Measurements from ENCODE around the gene HSPH1. TPM values are rescaled to one million over a fixed set of nuclear protein-coding genes. Genes with fewer than 3 reads are reported as not detected.

The HSPH1 gene
- polyA plus RNA-seq, 1 donor (not counting 4 experiments of a cell fraction or from before 2014, with no cell fraction given) = 111 TPM

DNA sequence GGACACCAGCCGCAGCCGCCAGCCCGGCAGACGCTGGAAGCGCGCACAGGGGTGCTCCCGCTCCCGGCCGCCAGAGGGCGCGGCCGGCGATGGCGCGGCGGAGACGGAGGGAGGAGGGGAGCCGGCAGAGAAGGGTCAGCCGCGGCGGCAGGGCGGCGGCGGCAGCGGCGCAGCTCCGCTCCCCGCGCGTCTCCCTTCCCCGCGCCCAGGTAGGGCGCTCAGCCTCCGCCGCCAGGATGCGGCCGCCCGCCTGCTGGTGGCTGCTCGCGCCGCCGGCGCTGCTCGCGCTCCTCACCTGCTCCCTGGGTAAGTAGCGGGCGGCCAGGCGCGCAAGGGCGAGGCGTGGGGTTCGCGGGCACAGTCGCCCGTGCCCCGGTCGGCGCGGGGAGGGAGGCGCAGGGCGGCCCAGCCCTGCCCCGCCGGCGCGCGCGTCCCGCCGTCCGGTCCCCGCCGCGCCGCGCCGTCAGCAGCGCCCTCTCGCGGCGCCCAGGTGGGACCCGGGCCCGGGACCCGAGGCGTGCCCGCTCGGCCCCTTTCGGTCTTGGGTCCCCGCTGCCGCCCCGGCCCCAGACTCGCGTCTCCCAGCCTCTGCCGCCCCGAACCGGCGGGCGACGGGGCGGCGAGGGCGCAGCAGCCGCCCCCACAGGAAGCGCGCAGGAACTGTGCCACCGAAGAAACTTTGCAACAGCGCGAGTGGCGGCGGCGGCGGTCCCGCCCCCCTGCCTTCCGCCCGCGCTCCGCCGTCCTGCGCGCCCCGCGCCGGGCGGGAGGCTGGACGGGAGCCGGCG is 38.3 kb upstream of the HSPH1 start, which contains the start of gene B3GLCT:
Gene B3GLCT, plus strand, starts transcription at position 127 of the 788 bp plus-strand sequence. Its CDS starts 110 bp downstream, at position 237.
- DNase-seq (ENCODE audit: low read depth, low spot score) (no peak), FAIRE-seq (no peak)
- H3K9me1 ChIP-seq (ENCODE audit: control insufficient read depth, extremely low read depth, insufficient read depth, low read length) = no peaks in the 10 kb centered on the region
- peak within 1 kb of the TSS; percentile 88 for H2AFZ ChIP-seq (ENCODE audit: control insufficient read depth, low read length)
- peak within 1 kb of the TSS; percentile 49 to 72 (median 68) for H3K4me3 ChIP-seq (ENCODE audit: control insufficient read depth in 2 of 3, extremely low read depth in 1 of 3, insufficient read depth in 2 of 3, low read depth in 1 of 3, low read length in 3 of 3)
- dilution Hi-C loops (cut with MboI; ENCODE audit: extremely low pct_ligation_motif_present, low sequenced_read_pairs) = no loop called here
- peak within 1 kb of the TSS; percentile 89 for H3K4me2 ChIP-seq (ENCODE audit: control insufficient read depth, extremely low read depth, insufficient read depth, low read depth, low read length)
- no peaks in the 10 kb centered on the region for H4K20me1 ChIP-seq (ENCODE audit: control insufficient read depth, extremely low read depth, insufficient read depth, low read length)
- H3K9ac ChIP-seq (ENCODE audit: control insufficient read depth, extremely low read depth, insufficient read depth, low read length) = peak within 1 kb of the TSS; percentile 77
- H3K9me3 ChIP-seq (ENCODE audit: control insufficient read depth, low read depth, low read length) = no peaks in the 10 kb centered on the region
- no peaks in the 10 kb centered on the region for H3K27me3 ChIP-seq (ENCODE audit: control insufficient read depth, extremely low read depth, insufficient read depth, low read length)
- no peak for TF ChIP-seq EZH2 (IDR thresholded peaks at IDR 0.05; ENCODE audit: low read length)
- TF ChIP-seq, protein P1, sequence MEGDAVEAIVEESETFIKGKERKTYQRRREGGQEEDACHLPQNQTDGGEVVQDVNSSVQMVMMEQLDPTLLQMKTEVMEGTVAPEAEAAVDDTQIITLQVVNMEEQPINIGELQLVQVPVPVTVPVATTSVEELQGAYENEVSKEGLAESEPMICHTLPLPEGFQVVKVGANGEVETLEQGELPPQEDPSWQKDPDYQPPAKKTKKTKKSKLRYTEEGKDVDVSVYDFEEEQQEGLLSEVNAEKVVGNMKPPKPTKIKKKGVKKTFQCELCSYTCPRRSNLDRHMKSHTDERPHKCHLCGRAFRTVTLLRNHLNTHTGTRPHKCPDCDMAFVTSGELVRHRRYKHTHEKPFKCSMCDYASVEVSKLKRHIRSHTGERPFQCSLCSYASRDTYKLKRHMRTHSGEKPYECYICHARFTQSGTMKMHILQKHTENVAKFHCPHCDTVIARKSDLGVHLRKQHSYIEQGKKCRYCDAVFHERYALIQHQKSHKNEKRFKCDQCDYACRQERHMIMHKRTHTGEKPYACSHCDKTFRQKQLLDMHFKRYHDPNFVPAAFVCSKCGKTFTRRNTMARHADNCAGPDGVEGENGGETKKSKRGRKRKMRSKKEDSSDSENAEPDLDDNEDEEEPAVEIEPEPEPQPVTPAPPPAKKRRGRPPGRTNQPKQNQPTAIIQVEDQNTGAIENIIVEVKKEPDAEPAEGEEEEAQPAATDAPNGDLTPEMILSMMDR (optimal IDR thresholded peaks at IDR 0.05 in 1 of 3, IDR thresholded peaks at IDR 0.05 in 1 of 3, conservative IDR thresholded peaks at IDR 0.05 in 1 of 3; ENCODE audit: extremely low read depth in 1 of 3, insufficient read depth in 2 of 3, low read length in 3 of 3) = peak in 2 of 3 experiments; percentile 69 to 87
- H3K36me3 ChIP-seq (ENCODE audit: control insufficient read depth in 2 of 2, extremely low read depth in 1 of 2, insufficient read depth in 2 of 2, low read length in 2 of 2) = no peaks in the 10 kb centered on the region
- H3K79me2 ChIP-seq (ENCODE audit: control insufficient read depth, insufficient read depth, low read length) = no peaks in the 10 kb centered on the region
- peak within 1 kb of the TSS; percentile 60 for H3K27ac ChIP-seq (ENCODE audit: control insufficient read depth, insufficient read depth, low read length)
- H3K4me1 ChIP-seq (ENCODE audit: control insufficient read depth, extremely low read depth, insufficient read depth, low read length) = peaks cover 24% of the 10 kb centered on the region

DNA sequence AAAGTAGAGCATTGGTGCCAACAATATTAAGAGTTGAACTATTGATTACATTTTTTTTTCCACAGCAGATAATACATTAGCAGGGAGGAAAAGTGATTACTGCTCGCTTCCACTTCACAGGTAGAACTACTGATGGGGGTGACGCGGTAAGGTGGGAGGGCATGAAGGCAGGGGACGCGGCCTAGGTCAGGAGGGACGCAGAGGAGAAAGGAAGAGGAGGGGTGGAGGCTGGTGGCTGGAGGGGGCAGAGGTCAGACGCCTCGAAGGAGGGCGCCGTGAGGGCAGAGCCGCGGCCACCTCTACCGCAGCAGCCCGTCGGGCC is 37.8 kb upstream of the HSPH1 start:
- FAIRE-seq (no peak), DNase-seq (ENCODE audit: low read depth, low spot score) (no peak)
- Histone ChIP-seq H3K4me2 (ENCODE audit: control insufficient read depth, extremely low read depth, insufficient read depth, low read depth, low read length) (peak overlapping the region; percentile 74), H3K9ac (ENCODE audit: control insufficient read depth, extremely low read depth, insufficient read depth, low read length) (peak overlapping the region; percentile 77), H3K79me2 (ENCODE audit: control insufficient read depth, insufficient read depth, low read length) (no peaks in the 10 kb centered on the region), H3K36me3 (ENCODE audit: control insufficient read depth in 2 of 2, extremely low read depth in 1 of 2, insufficient read depth in 2 of 2, low read length in 2 of 2) (no peaks in the 10 kb centered on the region), H3K27me3 (ENCODE audit: control insufficient read depth, extremely low read depth, insufficient read depth, low read length) (no peaks in the 10 kb centered on the region), H4K20me1 (ENCODE audit: control insufficient read depth, extremely low read depth, insufficient read depth, low read length) (no peaks in the 10 kb centered on the region), H3K9me1 (ENCODE audit: control insufficient read depth, extremely low read depth, insufficient read depth, low read length) (no peaks in the 10 kb centered on the region), H2AFZ (ENCODE audit: control insufficient read depth, low read length) (peak overlapping the region; percentile 88), H3K4me1 (ENCODE audit: control insufficient read depth, extremely low read depth, insufficient read depth, low read length) (peaks cover 19% of the 10 kb centered on the region), H3K27ac (ENCODE audit: control insufficient read depth, insufficient read depth, low read length) (no peak overlapping the region), H3K4me3 (ENCODE audit: control insufficient read depth in 2 of 3, extremely low read depth in 1 of 3, insufficient read depth in 2 of 3, low read depth in 1 of 3, low read length in 3 of 3) (peak overlapping the region; percentile 49 to 63 (median 55)), H3K9me3 (ENCODE audit: control insufficient read depth, low read depth, low read length) (no peaks in the 10 kb centered on the region)
- dilution Hi-C loops (cut with MboI; ENCODE audit: extremely low pct_ligation_motif_present, low sequenced_read_pairs) = no loop called here
- TF ChIP-seq, protein P1 (optimal IDR thresholded peaks at IDR 0.05 in 1 of 3, IDR thresholded peaks at IDR 0.05 in 1 of 3, conservative IDR thresholded peaks at IDR 0.05 in 1 of 3; ENCODE audit: extremely low read depth in 1 of 3, insufficient read depth in 2 of 3, low read length in 3 of 3) = no peak
- no peak for TF ChIP-seq EZH2 (IDR thresholded peaks at IDR 0.05; ENCODE audit: low read length)
